ENCODE measurements around the gene DBF4B.
"Not testable (repeated sequence)": the region's sequence is repeated elsewhere in the genome, so short reads cannot be mapped to it uniquely, and the experiment has no call there.

Gene DBF4B

GRCh38 chr17:44733753-44734152 lies 25.3 kb downstream of the DBF4B start:
- no peak for DNase-seq

GRCh38 chr17:44734272-44734671 lies 25.8 kb downstream of the DBF4B start:
- no peak for DNase-seq

GRCh38 chr17:44736551-44737240 lies 28.2 kb downstream of the DBF4B start:
- DNase-seq, result no peak

- no peak for DNase-seq
These were observed 29.9 kb downstream of the DBF4B start for GRCh38 chr17:44738214-44738906.

- DNase-seq, result no peak
These were observed 32.9 kb downstream of the DBF4B start for GRCh38 chr17:44741316-44741715.

- no peak for DNase-seq
These were observed 36.8 kb downstream of the DBF4B start for GRCh38 chr17:44745301-44745700.

- DNase-seq, result not testable (repeated sequence)
These were observed 37.3 kb downstream of the DBF4B start for GRCh38 chr17:44745738-44746137.

DNA sequence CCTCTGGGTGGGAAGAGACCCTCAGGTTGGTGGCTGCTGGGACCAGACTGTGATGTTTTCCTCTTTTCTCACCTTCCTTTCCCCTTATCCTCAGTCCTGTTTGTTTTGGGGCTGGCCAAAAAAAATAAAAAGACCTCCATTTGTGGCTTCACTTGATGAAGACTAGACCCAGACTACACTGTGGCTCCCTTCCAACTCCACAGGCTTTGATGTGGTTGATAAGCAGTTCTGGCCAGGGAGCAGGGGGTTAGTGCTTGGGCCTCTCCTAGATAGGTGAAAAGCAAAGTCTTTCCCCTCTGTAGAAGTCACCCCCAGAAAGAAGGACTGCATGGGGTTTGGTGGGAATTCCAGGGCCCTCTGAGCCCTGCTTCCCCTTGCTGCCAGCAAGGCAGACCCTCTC lies 39.1 kb downstream of the DBF4B start:
- no peak for DNase-seq

DNA sequence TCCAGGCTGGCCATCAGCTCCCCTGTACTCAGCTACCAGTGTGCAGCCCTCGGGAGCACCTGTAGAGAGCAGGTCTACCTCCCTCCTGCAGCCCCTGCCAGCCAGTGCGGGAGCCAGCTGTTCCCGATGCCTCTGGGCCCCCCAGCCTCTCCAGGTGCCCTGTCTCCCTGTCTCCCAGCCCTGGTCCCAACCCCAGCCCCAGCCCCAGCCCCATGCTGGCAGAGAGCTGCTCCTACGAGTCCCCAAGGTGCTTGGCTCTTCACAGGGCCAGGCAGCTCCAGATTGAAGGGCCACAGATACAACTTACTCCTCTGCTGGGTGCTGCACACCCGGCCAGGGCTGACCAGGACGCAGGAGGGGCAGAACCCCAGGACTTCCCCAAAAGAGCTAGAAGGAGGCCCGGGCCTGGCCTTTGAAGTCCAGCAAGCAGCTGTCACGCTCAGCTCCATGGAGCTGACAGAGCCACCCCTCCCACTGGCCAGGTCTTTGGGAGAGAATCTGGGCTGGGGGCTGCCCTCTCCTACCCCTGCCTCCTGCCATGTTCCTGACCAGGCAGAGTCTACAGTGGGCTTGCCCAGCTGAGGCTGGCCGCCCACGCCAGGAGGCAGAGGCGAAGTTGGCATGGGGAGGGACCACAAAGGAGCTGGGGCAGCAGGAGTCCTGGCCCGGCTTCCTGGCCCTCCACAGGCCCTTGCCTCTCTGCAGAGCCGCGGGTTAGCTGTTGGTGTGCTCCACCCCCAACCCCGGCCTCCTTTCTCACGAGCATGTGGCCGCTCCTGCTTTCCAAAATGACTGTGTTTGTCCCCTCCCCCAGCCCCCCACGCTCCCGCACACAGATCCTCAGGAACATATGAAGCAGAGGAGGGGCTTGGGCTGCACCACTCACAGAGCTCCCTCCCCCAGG lies 40.9 kb downstream of the DBF4B start:
- DNase-seq, result peak; percentile 74

- no peak for DNase-seq
These were observed 41.5 kb downstream of the DBF4B start for GRCh38 chr17:44749980-44750318.

DNA sequence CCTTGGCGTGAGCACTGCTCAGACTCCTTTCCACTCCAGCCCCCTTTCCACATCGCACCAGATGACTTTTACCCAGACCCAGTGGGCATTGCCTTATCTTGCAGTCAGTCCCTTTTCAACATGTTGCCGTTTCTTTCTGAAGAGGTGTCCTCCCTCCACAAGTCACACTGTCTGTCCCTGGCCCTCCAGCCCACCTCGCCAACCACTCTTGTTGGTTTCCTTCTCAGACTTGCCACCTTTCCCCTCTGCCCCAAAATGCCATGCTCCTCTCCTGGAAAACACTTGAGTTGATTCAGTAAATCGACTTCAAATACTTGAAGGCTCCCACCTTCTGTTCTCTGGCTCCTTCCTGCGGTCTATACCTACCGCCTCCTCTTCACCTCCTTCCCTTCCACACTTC lies 42.9 kb downstream of the DBF4B start:
- DNase-seq, result no peak

GRCh38 chr17:44751806-44752205 lies 43.3 kb downstream of the DBF4B start:
- no peak for DNase-seq

GRCh38 chr17:44752953-44753861 lies 44.7 kb downstream of the DBF4B start:
- DNase-seq, result no peak

- no peak for DNase-seq
These were observed 45.8 kb downstream of the DBF4B start for GRCh38 chr17:44754276-44754675.

DNA sequence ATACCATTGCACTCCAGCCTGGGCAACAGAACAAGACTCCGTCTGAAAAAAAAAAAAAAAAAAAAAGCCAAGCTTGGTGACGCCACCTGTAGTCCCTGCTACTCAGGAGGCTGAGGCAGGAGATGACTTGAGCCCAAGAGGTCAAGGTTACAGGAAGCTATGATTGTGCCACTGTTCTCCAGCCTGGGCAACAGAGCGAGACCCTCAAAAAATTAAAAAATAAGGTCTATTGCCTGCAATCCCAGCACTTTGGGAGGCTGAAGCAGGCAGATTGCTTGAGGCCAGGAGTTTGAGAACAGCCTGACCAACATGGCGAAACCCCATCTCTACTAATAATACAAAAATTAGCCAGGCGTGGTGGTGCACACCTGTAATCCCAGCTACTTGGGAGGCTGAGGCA lies 46.7 kb downstream of the DBF4B start:
- not testable (repeated sequence) for DNase-seq

DNA sequence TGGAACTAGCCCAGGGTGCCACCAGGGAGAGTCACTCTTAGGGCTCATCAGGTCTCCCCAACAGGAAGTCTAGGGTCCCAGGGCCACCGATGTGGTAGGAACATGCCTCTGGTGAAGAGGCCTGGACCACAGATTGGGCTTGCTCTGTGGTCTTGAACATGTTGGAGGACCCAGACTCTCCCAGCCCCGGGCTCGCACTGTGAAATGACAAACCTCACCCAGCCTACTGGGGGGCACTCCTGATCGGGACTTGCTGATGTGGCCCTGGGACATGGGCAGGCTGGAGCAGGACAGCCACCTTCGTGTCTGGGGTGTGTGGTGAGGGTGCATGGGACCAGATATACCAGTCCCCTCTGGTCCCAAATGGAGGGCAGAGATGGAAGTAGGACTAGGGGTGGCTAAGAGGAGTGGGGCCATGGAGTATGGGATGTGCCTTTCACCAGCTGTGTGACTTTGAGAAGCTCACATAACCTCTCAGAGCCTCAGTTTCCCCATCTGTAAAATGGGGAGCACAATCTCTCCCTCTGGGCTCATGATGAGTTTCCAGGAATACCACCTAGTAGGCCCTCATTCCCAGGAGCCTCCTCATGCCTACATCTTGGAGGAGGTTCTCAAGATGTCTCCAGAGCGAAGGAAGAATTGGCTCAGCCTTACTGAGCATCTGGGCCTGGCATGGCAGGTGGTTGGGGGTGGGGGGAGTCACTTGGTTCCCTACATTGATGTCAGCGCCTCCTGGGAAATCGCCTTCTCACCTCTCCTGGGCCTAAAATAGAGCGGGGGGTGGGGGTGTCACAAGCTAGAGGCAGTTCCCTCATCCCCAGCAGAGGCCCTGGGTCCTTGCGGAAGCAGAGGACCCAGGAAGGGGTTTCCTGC lies 48.8 kb downstream of the DBF4B start:
- no peak for DNase-seq

GRCh38 chr17:44757918-44758413 lies 49.5 kb downstream of the DBF4B start:
- DNase-seq, result no peak

GRCh38 chr17:44758414-44759085 lies 50.1 kb downstream of the DBF4B start, which contains the start of gene ADAM11:
Gene ADAM11, plus strand, starts transcription at chr17:44758988. Its CDS starts 212 bp downstream, at chr17:44759200.
- DNase-seq, result no peak

DNA sequence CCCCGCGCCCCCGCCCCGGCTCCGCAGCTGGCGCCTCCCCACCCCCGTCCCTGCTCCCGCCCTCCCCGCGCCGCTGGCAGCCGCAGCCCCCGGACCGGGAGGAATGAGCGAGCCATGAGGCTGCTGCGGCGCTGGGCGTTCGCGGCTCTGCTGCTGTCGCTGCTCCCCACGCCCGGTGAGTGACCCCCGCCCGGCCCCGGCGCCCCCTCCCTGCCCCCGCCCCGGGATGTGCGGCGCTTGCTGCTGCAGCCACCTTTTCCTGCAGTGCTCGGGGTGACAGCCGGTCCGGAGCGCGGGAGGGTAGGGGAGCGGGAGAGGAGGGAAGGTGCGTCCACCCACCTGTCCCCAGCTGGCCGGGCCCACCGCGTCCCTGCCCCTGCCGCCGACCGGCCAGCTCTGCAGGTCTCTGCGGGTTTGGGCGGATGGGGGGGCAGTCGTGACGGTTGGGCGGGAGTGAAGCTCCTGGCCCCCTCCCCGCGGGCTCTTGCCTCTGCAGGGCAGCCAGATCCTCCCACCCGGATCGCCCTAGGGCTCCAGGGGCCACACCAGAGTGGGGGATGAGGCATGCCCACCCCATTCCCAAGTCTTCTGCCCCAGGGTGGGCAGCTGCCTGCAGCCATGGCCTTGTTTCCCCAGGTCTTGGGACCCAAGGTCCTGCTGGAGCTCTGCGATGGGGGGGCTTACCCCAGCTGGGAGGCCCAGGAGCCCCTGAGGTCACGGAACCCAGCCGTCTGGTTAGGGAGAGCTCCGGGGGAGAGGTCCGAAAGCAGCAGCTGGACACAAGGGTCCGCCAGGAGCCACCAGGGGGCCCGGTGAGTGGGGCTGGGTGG lies 50.8 kb downstream of the DBF4B start:
- DNase-seq, result no peak

GRCh38 chr17:44759916-44760243 lies 51.4 kb downstream of the DBF4B start:
- DNase-seq, result no peak
